A673 (cell line): Measurements from ENCODE around the gene PRPSAP2. TPM values are rescaled to one million over a fixed set of nuclear protein-coding genes. Genes with fewer than 3 reads are reported as not detected.

Source experiments
- BruUV-seq: library from RNA; stranded (reverse); fragments of 400-500 nt; replicated peaks from 2 replicates; lab custom pipeline; 2021; lab: Mats Ljungman, UMichigan
- CTCF ChIA-PET: fragments of 300-600 bp; sonication (Branson Sonifier 250); formaldehyde crosslinking; loops from one replicate; lab custom pipeline; 2022; ENCODE audit warnings: antibody characterized with exemption; lab: Charles Lee
- POLR2A ChIA-PET: fragments of 300-600 bp; sonication (Branson Sonifier 250); formaldehyde crosslinking; loops from one replicate; lab custom pipeline; 2022; ENCODE audit warnings: antibody characterized with exemption; ENCODE audit not compliant: low non-redundant PET; lab: Charles Lee
- DNase-seq: peaks from one replicate; pipeline ENCODE4 v3.0.0-alpha.2; 2015; ENCODE audit warnings: low spot score
- H3K27ac ChIP-seq: fragments of 200-600 bp; sonication (generic); 2 replicates; pipeline ENCODE4 v1.5.1; 2016; ENCODE audit warnings: mixed run types, low read depth, mild to moderate bottlenecking, mixed read lengths, antibody characterized with exemption, low read length; ENCODE audit not compliant: poor library complexity, severe bottlenecking
- H3K27me3 ChIP-seq: fragments of 200-600 bp; sonication (generic); replicated peaks from 2 replicates; pipeline ENCODE4 v1.6.1; 2017; ENCODE audit warnings: mixed run types, low read depth, mild to moderate bottlenecking, mixed read lengths, antibody characterized with exemption, low read length; ENCODE audit not compliant: insufficient read depth, poor library complexity
- H3K36me3 ChIP-seq: fragments of 200-600 bp; sonication (generic); 2 replicates; pipeline ENCODE4 v1.6.1; 2016; ENCODE audit warnings: mixed run types, mild to moderate bottlenecking, mixed read lengths, antibody characterized with exemption, low read length; ENCODE audit not compliant: insufficient read depth, poor library complexity, severe bottlenecking
- H3K4me1 ChIP-seq: fragments of 200-600 bp; sonication (generic); 2 replicates; pipeline ENCODE4 v1.6.1; 2017; ENCODE audit warnings: mixed run types, mild to moderate bottlenecking, mixed read lengths, antibody characterized with exemption, low read length; ENCODE audit not compliant: insufficient read depth, poor library complexity, severe bottlenecking
- H3K4me3 ChIP-seq: fragments of 200-600 bp; sonication (generic); 2 replicates; pipeline ENCODE4 v1.5.1; 2016; ENCODE audit warnings: low read depth, mixed run types, mild to moderate bottlenecking, mixed read lengths, low read length; ENCODE audit not compliant: poor library complexity, severe bottlenecking
- H3K9me3 ChIP-seq: fragments of 200-600 bp; sonication (generic); 2 replicates; pipeline ENCODE4 v1.6.1; 2016; ENCODE audit warnings: mixed run types, low read depth, mild to moderate bottlenecking, mixed read lengths, antibody characterized with exemption, low read length; ENCODE audit not compliant: poor library complexity, severe bottlenecking
- EZH2 ChIP-seq: fragments of 200-600 bp; sonication (generic); IDR thresholded peaks from 2 replicates; pipeline ENCODE4 v1.6.1; 2017; ENCODE audit warnings: borderline replicate concordance, low read depth, mild to moderate bottlenecking, mixed read lengths, antibody characterized with exemption, low read length; ENCODE audit not compliant: poor library complexity, severe bottlenecking
- intact Hi-C: fragments of 100-400 bp; cut with micrococcal nuclease; formaldehyde crosslinking; loops from one replicate; pipeline ENCODE4 v1.10.0; 2022; ENCODE audit not compliant: unreplicated experiment
- total RNA-seq: library from RNA; stranded (reverse); gene quantifications from 2 replicates; pipeline ENCODE4 v1.2.3, GENCODE V29; 2021
- TF ChIP-seq, protein P1 (sequence below): fragments of 300-800, 200-600 bp; sonication (generic); conservative IDR thresholded peaks from 2 replicates; pipeline ENCODE4 v1.5.1; 2017; ENCODE audit warnings: low read depth, mild to moderate bottlenecking, antibody characterized with exemption, low read length, moderate library complexity, mixed read lengths

Gene PRPSAP2
- total RNA-seq, 1 experiment from 2014 or later, result 72.1 TPM

DNA sequence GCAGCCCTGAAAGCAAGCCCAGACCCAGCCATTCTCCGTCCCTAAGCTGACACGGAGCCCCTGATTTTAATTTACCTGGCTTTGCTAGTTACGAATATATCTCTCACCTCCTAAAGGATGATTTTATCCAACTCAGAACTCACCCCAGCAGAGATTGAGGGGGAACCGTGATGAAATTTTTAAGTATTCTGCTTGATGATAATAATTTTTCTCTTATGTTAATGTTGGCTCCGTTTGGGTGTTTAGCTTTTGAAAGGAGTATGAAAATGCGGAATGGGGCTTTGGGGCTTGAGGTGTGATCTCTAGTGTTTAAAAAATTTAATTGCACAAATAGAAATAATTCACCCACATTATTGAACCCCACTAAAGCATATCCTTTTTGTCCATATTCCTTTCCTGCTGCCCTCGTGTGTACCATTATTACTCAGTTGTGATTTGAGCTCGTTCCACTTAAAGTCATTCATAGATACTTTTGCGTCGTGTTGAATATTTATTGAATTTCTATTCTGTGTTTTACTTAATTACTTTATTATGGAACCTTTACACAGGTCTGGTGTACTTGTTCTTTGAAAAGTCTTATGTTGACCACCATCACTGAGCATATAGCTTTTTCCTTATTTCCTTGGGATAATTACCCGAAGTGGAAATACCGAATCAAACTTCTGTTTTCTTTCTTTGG, 775 bp downstream of the PRPSAP2 start:
- TF ChIP-seq, protein P1, sequence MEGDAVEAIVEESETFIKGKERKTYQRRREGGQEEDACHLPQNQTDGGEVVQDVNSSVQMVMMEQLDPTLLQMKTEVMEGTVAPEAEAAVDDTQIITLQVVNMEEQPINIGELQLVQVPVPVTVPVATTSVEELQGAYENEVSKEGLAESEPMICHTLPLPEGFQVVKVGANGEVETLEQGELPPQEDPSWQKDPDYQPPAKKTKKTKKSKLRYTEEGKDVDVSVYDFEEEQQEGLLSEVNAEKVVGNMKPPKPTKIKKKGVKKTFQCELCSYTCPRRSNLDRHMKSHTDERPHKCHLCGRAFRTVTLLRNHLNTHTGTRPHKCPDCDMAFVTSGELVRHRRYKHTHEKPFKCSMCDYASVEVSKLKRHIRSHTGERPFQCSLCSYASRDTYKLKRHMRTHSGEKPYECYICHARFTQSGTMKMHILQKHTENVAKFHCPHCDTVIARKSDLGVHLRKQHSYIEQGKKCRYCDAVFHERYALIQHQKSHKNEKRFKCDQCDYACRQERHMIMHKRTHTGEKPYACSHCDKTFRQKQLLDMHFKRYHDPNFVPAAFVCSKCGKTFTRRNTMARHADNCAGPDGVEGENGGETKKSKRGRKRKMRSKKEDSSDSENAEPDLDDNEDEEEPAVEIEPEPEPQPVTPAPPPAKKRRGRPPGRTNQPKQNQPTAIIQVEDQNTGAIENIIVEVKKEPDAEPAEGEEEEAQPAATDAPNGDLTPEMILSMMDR, result no peak
- no peak for TF ChIP-seq EZH2
- intact Hi-C loops, result no loop called here
- H3K4me3 ChIP-seq, result peak overlapping the region; percentile 92
- H3K36me3 ChIP-seq, result no peaks in the 10 kb centered on the region
- DNase-seq, result no peak
- peak overlapping the region; percentile 97 for H3K27ac ChIP-seq
- H3K9me3 ChIP-seq, result no peaks in the 10 kb centered on the region
- H3K4me1 ChIP-seq, result peaks cover 12% of the 10 kb centered on the region
- ChIA-PET POLR2A (interaction anchor here (0.5 kb wide), 1 partner anchor 1163 kb away, joined by 3 read pairs; no protein-coding TSS in a partner anchor), CTCF (no interaction called here)
- no peaks in the 10 kb centered on the region for H3K27me3 ChIP-seq
- BruUV-seq, result TSS peak; percentile 73

DNA sequence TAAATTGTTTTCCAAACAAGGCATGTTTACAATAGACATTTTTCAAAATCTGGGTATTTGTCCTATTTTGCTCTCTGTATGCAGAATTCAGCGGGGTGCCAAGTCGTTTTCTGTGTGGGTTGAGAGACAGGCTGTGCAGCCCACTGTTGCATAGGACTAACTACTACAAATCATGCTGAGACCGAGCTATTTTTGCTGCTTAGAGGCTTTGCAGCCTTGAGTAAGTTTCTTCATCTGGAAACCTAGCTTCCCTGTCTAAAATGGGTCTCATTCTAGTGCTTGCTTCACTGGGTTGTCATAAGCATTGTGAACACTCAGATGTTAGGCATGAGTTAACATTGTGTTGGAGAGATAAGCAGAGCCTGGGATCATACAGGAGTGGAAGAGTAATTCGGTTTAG, 1.3 kb downstream of the PRPSAP2 start:
- intact Hi-C loops, result no loop called here
- no TSS peak for BruUV-seq
- H3K4me1 ChIP-seq, result peaks cover 12% of the 10 kb centered on the region

DNA sequence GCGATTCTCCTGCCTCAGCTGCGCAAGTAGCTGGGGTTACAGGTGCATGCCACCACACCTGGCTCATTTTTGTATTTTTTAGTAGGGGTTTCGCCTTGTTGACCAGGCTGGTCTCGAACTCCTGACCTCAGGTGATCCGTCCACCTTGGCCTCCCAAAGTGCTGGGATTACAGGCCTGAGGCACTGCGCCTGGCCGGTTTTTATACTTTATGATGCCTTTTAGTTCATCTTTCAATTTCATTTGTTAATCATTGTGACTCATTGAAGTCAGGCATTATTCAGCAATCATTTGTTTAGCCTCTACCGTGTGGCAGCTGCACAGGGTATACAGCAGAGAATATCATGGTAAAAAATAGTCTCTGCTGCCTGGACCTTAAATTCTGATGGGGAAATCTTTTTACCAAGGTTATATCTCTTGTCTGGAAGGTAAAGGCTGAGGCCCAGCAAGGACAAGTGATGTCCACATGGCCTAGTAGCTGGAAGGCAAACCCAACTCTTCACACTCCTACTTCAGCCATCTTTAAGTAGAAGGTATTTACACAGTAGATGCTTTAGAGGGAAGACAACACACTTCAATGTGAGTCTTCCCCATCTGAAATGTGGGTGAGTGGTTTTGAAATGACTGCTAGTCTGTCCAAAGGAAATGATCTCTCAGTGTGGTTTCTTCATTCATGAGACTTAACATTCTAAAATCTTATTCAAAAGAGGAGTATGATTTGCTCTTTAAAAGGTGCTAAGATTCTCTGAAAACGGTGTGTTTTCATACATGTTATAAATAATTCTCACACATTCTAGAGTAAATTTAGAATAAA, 2.4 kb downstream of the PRPSAP2 start:
- intact Hi-C loops, result no loop called here
- TF ChIP-seq EZH2, result no peak
- TF ChIP-seq, protein P1, result no peak
- H3K27me3 ChIP-seq, result no peaks in the 10 kb centered on the region
- no peak overlapping the region for H3K27ac ChIP-seq
- peaks cover 2% of the 10 kb centered on the region for H3K36me3 ChIP-seq
- no TSS peak for BruUV-seq
- H3K9me3 ChIP-seq, result no peaks in the 10 kb centered on the region
- H3K4me3 ChIP-seq, result no peak overlapping the region
- ChIA-PET POLR2A (no interaction called here), CTCF (no interaction called here)
- peaks cover 11% of the 10 kb centered on the region for H3K4me1 ChIP-seq
- no peak for DNase-seq

More for the DNA sequence above, 1.3 kb downstream of the PRPSAP2 start:
- H3K4me3 ChIP-seq, result peak overlapping the region; percentile 92
- H3K27ac ChIP-seq, result peak overlapping the region; percentile 21
- H3K9me3 ChIP-seq, result no peaks in the 10 kb centered on the region
- H3K36me3 ChIP-seq, result no peaks in the 10 kb centered on the region
- CTCF ChIA-PET, result no interaction called here
- DNase-seq, result peak; percentile 28
- no peak for TF ChIP-seq EZH2
- TF ChIP-seq, protein P1, result no peak
- no peaks in the 10 kb centered on the region for H3K27me3 ChIP-seq
- POLR2A ChIA-PET, result interaction anchor here (0.5 kb wide), 1 partner anchor 1164 kb away, joined by 3 read pairs; no protein-coding TSS in a partner anchor
